Heart right ventricle (tissue), 16 donors: Measurements from ENCODE around the gene ADARB2. TPM values are rescaled to one million over a fixed set of nuclear protein-coding genes. Genes with fewer than 3 reads are reported as not detected.

Source experiments
- ATAC-seq, 8 donors: fragments of 200-7000 bp; cut with Tn5 transposase; one replicate each; pipeline ENCODE4 v1.9.1; 2020; ENCODE audit warnings: mild to moderate bottlenecking in 8 of 8, moderate library complexity in 8 of 8, moderate number of reproducible peaks in 1 of 8
- DNase-seq, 2 donors: peaks; one replicate each; pipeline ENCODE4 v3.0.0-alpha.2; 2020
- H3K27ac ChIP-seq, 10 donors: fragments of 200-600 bp; sonication (generic) in 2 of 10; one replicate each; pipeline versions ENCODE4 v1.5.0 to v1.8.0; 2020 to 2022; ENCODE audit warnings: mild to moderate bottlenecking in 3 of 10
- H3K27me3 ChIP-seq, 7 donors: fragments of 200-600 bp; one replicate each; pipeline ENCODE4 v1.8.0; 2021 to 2022; ENCODE audit warnings: mild to moderate bottlenecking in 2 of 7
- H3K36me3 ChIP-seq, 9 donors: fragments of 200-600 bp; sonication (generic) in 1 of 9; one replicate each; pipeline versions ENCODE4 v1.5.0 to v1.8.0; 2020 to 2022; ENCODE audit warnings: mild to moderate bottlenecking in 2 of 9
- H3K4me1 ChIP-seq, 9 donors: fragments of 200-600 bp; sonication (generic) in 1 of 9; one replicate each; pipeline versions ENCODE4 v1.5.0 to v1.8.0; 2020 to 2022; ENCODE audit warnings: mild to moderate bottlenecking in 4 of 9
- H3K4me3 ChIP-seq, 10 donors: fragments of 200-600 bp; sonication (generic) in 2 of 10; one replicate each; pipeline versions ENCODE4 v1.5.0 to v1.8.0; 2020 to 2022; ENCODE audit warnings: mild to moderate bottlenecking in 7 of 10, moderate library complexity in 2 of 10
- H3K9me3 ChIP-seq, 11 donors: fragments of 200-600 bp in 10 of 11; sonication (generic) in 2 of 11; one replicate each; pipeline versions ENCODE4 v1.5.0 to v1.8.0; 2013 to 2022; ENCODE audit warnings: mild to moderate bottlenecking in 2 of 11, control low read depth in 1 of 11, moderate library complexity in 1 of 11
- WGBS, 2 donors: extraction: QIAGEN DNeasy Blood & Tissue Kit; methylation state at CpG; one replicate each; pipeline ENCODE4 v1.1.7; 2013; ENCODE audit warnings: inconsistent platforms in 1 of 2; 5-methylcytosine and 5-hydroxymethylcytosine counted together
- intact Hi-C, 10 donors: fragments of 100-400 bp; cut with DNase I; formaldehyde crosslinking; loops; one replicate each; pipeline versions ENCODE4 v1.11.1 to v1.14.2; 2022
- polyA plus RNA-seq, 2 donors: library from polyadenylated mRNA; stranded (reverse); fragments of 200-250 nt; gene quantifications; one replicate each; pipeline ENCODE4 v1.2.3, GENCODE V29; 2013
- total RNA-seq, 10 donors: library from RNA; stranded (reverse); fragmentation: NEBNext Ultra II Directional in 3 of 10; extraction: Animal tissue kit (Norgen Biotek cat#: 25700) in 3 of 10; gene quantifications; one replicate each; pipeline versions ENCODE4 v1.2.1 to v1.2.4, GENCODE V29; 2021 to 2023
- TF ChIP-seq, protein P1 (sequence below), 9 donors: fragments of 200-600 bp; sonication (generic) in 2 of 9; IDR thresholded peaks; one replicate each; pipeline versions ENCODE4 v1.5.0 to v1.8.0; 2021 to 2022; ENCODE audit warnings: antibody characterized with exemption in 9 of 9, mild to moderate bottlenecking in 5 of 9, moderate library complexity in 1 of 9
- donor health status: Arrhythmogenic right ventricular cardiomyopathy.
- donor health status: ischemic (EF 13 %, LVEDD 7.1; RV severe dilation, severe dysfunction).
- donor health status: healthy with polysubstance abuse.
- donor health status: DM: no; HTN: yes; CAD: no.
- donor health status: DM: no; HTN: no; CAD: no.
- donor health status: ischemic (EF 25% LVEDD 6.9; RV normal size, moderate dysfunction).
- donor health status: ischemic (EF 25% LVEDD 5.7; RV mildly dilated, moderate dysfunction).
- donor health status: healthy.
- donor health status: DM: yes; HTN: yes; CAD: no.
- donor health status: Ischemic cardiomyopathy.
- donor health status: ischemic (EF 35%, LVEDD 5.7; RV mildly dilated, moderate dysfunction).
- donor health status: nonischemic (EF 11% LVEDD 7.7; RV severe dilation, severe dysfunction).
- donor health status: DM: yes; HTN: yes; CAD: no.
- donor health status: PGD.
- donor health status: ischemic (EF 29% LVEDD 5.4; RV normal size, mild dysfunction).
- donor health status: nonischemic (EF 23%, LVEDD 6.1; RV moderate dilation, normal function).

Gene ADARB2
- total and polyA plus RNA-seq, 12 donors = 0.08 to 0.47 (median 0.17) TPM; not detected in 2

- 84% methylated on average over 14 of the region's 14 CpGs for WGBS, 2 donors
Observed at GRCh38 chr10:1607466-1607865, 129.9 kb downstream of the ADARB2 start.

GRCh38 chr10:1605999-1606940, 131.1 kb downstream of the ADARB2 start:
- Histone ChIP-seq H3K27me3 (peaks cover 0 to 64% (median 51%) of the 10 kb centered on the region in 7 donors), H3K36me3 (no peaks in the 10 kb centered on the region), H3K4me1 (peaks cover 0 to 12% (median 0%) of the 10 kb centered on the region in 9 donors), H3K9me3 (no peaks in the 10 kb centered on the region), H3K27ac (no peak overlapping the region), H3K4me3 (no peak overlapping the region)
- DNase-seq = no peak
- no peak for ATAC-seq
- intact Hi-C loops = no loop called here
- TF ChIP-seq, protein P1, sequence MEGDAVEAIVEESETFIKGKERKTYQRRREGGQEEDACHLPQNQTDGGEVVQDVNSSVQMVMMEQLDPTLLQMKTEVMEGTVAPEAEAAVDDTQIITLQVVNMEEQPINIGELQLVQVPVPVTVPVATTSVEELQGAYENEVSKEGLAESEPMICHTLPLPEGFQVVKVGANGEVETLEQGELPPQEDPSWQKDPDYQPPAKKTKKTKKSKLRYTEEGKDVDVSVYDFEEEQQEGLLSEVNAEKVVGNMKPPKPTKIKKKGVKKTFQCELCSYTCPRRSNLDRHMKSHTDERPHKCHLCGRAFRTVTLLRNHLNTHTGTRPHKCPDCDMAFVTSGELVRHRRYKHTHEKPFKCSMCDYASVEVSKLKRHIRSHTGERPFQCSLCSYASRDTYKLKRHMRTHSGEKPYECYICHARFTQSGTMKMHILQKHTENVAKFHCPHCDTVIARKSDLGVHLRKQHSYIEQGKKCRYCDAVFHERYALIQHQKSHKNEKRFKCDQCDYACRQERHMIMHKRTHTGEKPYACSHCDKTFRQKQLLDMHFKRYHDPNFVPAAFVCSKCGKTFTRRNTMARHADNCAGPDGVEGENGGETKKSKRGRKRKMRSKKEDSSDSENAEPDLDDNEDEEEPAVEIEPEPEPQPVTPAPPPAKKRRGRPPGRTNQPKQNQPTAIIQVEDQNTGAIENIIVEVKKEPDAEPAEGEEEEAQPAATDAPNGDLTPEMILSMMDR (IDR thresholded peaks at IDR 0.05) = no peak
- 71 to 73% methylated on average over 14 of the region's 14 CpGs for WGBS, 2 donors

More at GRCh38 chr10:1607466-1607865, 129.9 kb downstream of the ADARB2 start:
- H3K36me3 ChIP-seq = no peaks in the 10 kb centered on the region
- H3K4me3 ChIP-seq = no peak overlapping the region
- H3K9me3 ChIP-seq = no peaks in the 10 kb centered on the region
- ATAC-seq (no peak), DNase-seq (no peak)
- H3K4me1 ChIP-seq = peaks cover 0 to 12% (median 0%) of the 10 kb centered on the region in 9 donors
- TF ChIP-seq, protein P1 (IDR thresholded peaks at IDR 0.05) = no peak
- H3K27me3 ChIP-seq = peaks cover 0 to 74% (median 63%) of the 10 kb centered on the region in 7 donors
- no peak overlapping the region for H3K27ac ChIP-seq
- intact Hi-C loops = no loop called here

- intact Hi-C loops = no loop called here
- 72 to 79% methylated on average over 5 of the region's 5 CpGs for WGBS, 2 donors
- ATAC-seq (no peak), DNase-seq (no peak)
- Histone ChIP-seq H3K9me3 (no peaks in the 10 kb centered on the region), H3K4me3 (no peak overlapping the region), H3K36me3 (no peaks in the 10 kb centered on the region), H3K27ac (no peak overlapping the region), H3K4me1 (peaks cover 0 to 12% (median 0%) of the 10 kb centered on the region in 9 donors), H3K27me3 (peaks cover 0 to 52% (median 42%) of the 10 kb centered on the region in 7 donors)
- TF ChIP-seq, protein P1 (IDR thresholded peaks at IDR 0.05) = no peak
Observed at GRCh38 chr10:1605121-1605520, 132.2 kb downstream of the ADARB2 start.

- no peaks in the 10 kb centered on the region for H3K36me3 ChIP-seq
- peaks cover 0 to 49% (median 34%) of the 10 kb centered on the region in 7 donors for H3K27me3 ChIP-seq
- DNase-seq = no peak
- intact Hi-C loops = no loop called here
- no peak overlapping the region for H3K27ac ChIP-seq
- TF ChIP-seq, protein P1 (IDR thresholded peaks at IDR 0.05) = no peak
- no peak overlapping the region for H3K4me3 ChIP-seq
- H3K4me1 ChIP-seq = peaks cover 0 to 8% (median 0%) of the 10 kb centered on the region in 9 donors
- 37 to 50% methylated on average over 7 of the region's 7 CpGs for WGBS, 2 donors
- H3K9me3 ChIP-seq = no peaks in the 10 kb centered on the region
- ATAC-seq = no peak
Observed at GRCh38 chr10:1604246-1604645, 133.1 kb downstream of the ADARB2 start.
